ENCODE results near the gene DUSP14. TPM values are rescaled to one million over a fixed set of nuclear protein-coding genes. Genes with fewer than 3 reads are reported as not detected.

The DUSP14 gene
- total and polyA plus RNA-seq, 2 of the 13 experiments (the other 11 are each of a cell fraction or from before 2014, with no cell fraction given) = 33.5 to 39.8 TPM

DNA sequence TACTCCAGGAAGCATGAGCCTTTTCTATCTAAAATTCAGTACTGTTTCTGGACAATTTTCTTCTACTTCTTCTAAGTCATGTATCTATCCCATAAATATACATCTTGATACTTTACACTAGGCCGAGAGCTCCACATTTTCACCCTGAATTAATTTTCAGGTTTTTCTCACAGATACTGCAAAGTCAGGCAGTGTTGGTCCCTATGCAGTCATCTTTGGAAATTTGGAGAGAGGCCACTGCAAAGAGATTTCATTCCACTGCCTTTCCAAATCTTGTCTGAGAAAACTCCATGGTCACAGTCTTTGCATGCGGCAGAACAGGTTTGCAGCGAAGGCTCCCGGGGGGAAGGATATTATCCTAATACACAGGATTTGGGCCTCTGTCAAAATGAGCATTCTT is 28.2 kb downstream of the DUSP14 start:
- ChIA-PET POLR2A (no interaction called here), CTCF (ENCODE audit: low intra/inter-chr PET ratio, low total read pairs) (no interaction called here)
- 100% methylated on average over 4 of the region's 4 CpGs for WGBS (ENCODE audit: low lambda C conversion rate)
- no TSS peak for BruUV-seq (replicated peaks)
- Histone ChIP-seq H3K4me2 (ENCODE audit: low read depth, low read length) (no peak overlapping the region), H3K27me3 (ENCODE audit: control insufficient read depth in 1 of 2, insufficient read depth in 2 of 2, low read length in 2 of 2) (no peaks in the 10 kb centered on the region), H3K4me3 (replicated peaks in 1 of 3; ENCODE audit: insufficient read depth in 1 of 3, low read depth in 2 of 3, low read length in 3 of 3) (no peak overlapping the region), H2AFZ (ENCODE audit: low read length) (no peak overlapping the region), H3K9ac (ENCODE audit: insufficient read depth, low read depth, low read length) (no peak overlapping the region), H3K4me1 (ENCODE audit: insufficient read depth, low read length) (no peaks in the 10 kb centered on the region), H3K9me3 (ENCODE audit: low read length) (no peaks in the 10 kb centered on the region), H3K36me3 (replicated peaks in 1 of 2; ENCODE audit: control insufficient read depth in 1 of 2, insufficient read depth in 2 of 2, low read length in 2 of 2) (peaks cover 6 to 48% of the 10 kb centered on the region in 2 experiments; a peak in 4 of 5 replicates), H4K20me1 (ENCODE audit: insufficient read depth, low read length) (no peaks in the 10 kb centered on the region), H3K79me2 (ENCODE audit: insufficient read depth, low read length) (no peaks in the 10 kb centered on the region), H3K27ac (ENCODE audit: extremely low read length, insufficient read depth, low read length) (no peak overlapping the region)
- DNase-seq (ENCODE audit: low spot score) (no peak), ATAC-seq (no peak), FAIRE-seq (no peak)
- in situ Hi-C loops (cut with HindIII; ENCODE audit: extremely low pct_ligation_motif_present, low pct_unique_long_range_greater_than_20kb) = no loop called here
- intact Hi-C loops (cut with micrococcal nuclease; ENCODE audit: unreplicated experiment) = no loop called here
- TF ChIP-seq, protein P1, sequence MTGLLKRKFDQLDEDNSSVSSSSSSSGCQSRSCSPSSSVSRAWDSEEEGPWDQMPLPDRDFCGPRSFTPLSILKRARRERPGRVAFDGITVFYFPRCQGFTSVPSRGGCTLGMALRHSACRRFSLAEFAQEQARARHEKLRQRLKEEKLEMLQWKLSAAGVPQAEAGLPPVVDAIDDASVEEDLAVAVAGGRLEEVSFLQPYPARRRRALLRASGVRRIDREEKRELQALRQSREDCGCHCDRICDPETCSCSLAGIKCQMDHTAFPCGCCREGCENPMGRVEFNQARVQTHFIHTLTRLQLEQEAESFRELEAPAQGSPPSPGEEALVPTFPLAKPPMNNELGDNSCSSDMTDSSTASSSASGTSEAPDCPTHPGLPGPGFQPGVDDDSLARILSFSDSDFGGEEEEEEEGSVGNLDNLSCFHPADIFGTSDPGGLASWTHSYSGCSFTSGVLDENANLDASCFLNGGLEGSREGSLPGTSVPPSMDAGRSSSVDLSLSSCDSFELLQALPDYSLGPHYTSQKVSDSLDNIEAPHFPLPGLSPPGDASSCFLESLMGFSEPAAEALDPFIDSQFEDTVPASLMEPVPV (CRISPR knock-in tag; IDR thresholded peaks at IDR 0.05) = no peak
- TF ChIP-seq MEF2D (CRISPR knock-in tag; IDR thresholded peaks at IDR 0.05) (no peak), IRX3 (CRISPR knock-in tag; IDR thresholded peaks at IDR 0.05; ENCODE audit: borderline replicate concordance, low read depth) (no peak), ZNF263 (CRISPR knock-in tag; IDR thresholded peaks at IDR 0.05) (no peak), ZFYVE20 (CRISPR knock-in tag; IDR thresholded peaks at IDR 0.05; ENCODE audit: borderline replicate concordance, low read depth) (no peak), NR2F1 (CRISPR knock-in tag; IDR thresholded peaks at IDR 0.05) (no peak), FOXK2 (IDR thresholded peaks at IDR 0.05) (no peak), ZBTB7B (CRISPR knock-in tag; IDR thresholded peaks at IDR 0.05) (no peak), HES4 (CRISPR knock-in tag; IDR thresholded peaks at IDR 0.05; ENCODE audit: borderline replicate concordance) (no peak), PPARG (CRISPR knock-in tag; conservative IDR thresholded peaks at IDR 0.05) (no peak), ZNF75D (CRISPR knock-in tag; IDR thresholded peaks at IDR 0.05; ENCODE audit: borderline replicate concordance) (no peak)
- TF ChIP-seq, protein P2, sequence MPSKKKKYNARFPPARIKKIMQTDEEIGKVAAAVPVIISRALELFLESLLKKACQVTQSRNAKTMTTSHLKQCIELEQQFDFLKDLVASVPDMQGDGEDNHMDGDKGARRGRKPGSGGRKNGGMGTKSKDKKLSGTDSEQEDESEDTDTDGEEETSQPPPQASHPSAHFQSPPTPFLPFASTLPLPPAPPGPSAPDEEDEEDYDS (CRISPR knock-in tag; IDR thresholded peaks at IDR 0.05) = no peak
- TF ChIP-seq, protein P3, sequence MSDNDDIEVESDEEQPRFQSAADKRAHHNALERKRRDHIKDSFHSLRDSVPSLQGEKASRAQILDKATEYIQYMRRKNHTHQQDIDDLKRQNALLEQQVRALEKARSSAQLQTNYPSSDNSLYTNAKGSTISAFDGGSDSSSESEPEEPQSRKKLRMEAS (IDR thresholded peaks at IDR 0.05) = no peak

Data from HepG2 (cell line).